Parathyroid adenoma (tissue), 2 donors: Measurements from ENCODE around the gene GNG12.
"Not testable (repeated sequence)": the region's sequence is repeated elsewhere in the genome, so short reads cannot be mapped to it uniquely, and the experiment has no call there.

ENCODE experiments used
- H2AFZ ChIP-seq: fragments of 300-600 bp; sonication (generic); one replicate; pipeline ENCODE4 v1.7.0; 2017; ENCODE audit warnings: antibody characterized with exemption, mild to moderate bottlenecking
- H3K27ac ChIP-seq: fragments of 300-600 bp; sonication (generic); one replicate; pipeline ENCODE4 v1.7.0; 2017
- H3K27me3 ChIP-seq: fragments of 300-600 bp; sonication (generic); one replicate; pipeline ENCODE4 v1.7.0; 2017; ENCODE audit warnings: low read length; ENCODE audit not compliant: control insufficient read depth, insufficient read depth
- H3K36me3 ChIP-seq: fragments of 300-600 bp; sonication (generic); one replicate; pipeline ENCODE4 v1.7.0; 2017; ENCODE audit warnings: low read length; ENCODE audit not compliant: control insufficient read depth, insufficient read depth
- H3K4me1 ChIP-seq: fragments of 300-600 bp; sonication (generic); one replicate; pipeline ENCODE4 v1.7.0; 2017; ENCODE audit warnings: control low read depth
- H3K4me2 ChIP-seq: fragments of 300-600 bp; sonication (generic); one replicate; pipeline ENCODE4 v1.7.0; 2017; ENCODE audit warnings: low read length
- H3K4me3 ChIP-seq: fragments of 300-600 bp; sonication (generic); one replicate; pipeline ENCODE4 v1.7.0; 2017; ENCODE audit warnings: low read depth, low read length
- H3K79me2 ChIP-seq: fragments of 300-600 bp; sonication (generic); one replicate; pipeline ENCODE4 v1.7.0; 2017; ENCODE audit warnings: control low read depth
- H3K9ac ChIP-seq: fragments of 300-600 bp; sonication (generic); one replicate; pipeline ENCODE4 v1.7.0; 2017; ENCODE audit warnings: mild to moderate bottlenecking
- H3K9me3 ChIP-seq: fragments of 300-600 bp; sonication (generic); one replicate; pipeline ENCODE4 v1.7.0; 2017; ENCODE audit warnings: low read length; ENCODE audit not compliant: control insufficient read depth
- CTCF ChIP-seq: fragments of 300-600 bp; sonication (generic); IDR thresholded peaks from one replicate; pipeline ENCODE4 v1.7.0; 2017; ENCODE audit warnings: antibody characterized with exemption, mild to moderate bottlenecking
- donor health status: primary hyperparathyroidism.

GNG12 gene

GRCh38 chr1:67733681-67734322 is 99.5 kb downstream of the GNG12 start:
- H3K79me2 ChIP-seq: peaks cover 22% of the 10 kb centered on the region
- H3K4me1 ChIP-seq: peaks cover 10% of the 10 kb centered on the region
- no peak overlapping the region for H3K4me2 ChIP-seq
- no peak overlapping the region for H3K27ac ChIP-seq
- H2AFZ ChIP-seq: no peak overlapping the region
- no peak for TF ChIP-seq CTCF
- H3K36me3 ChIP-seq: no peaks in the 10 kb centered on the region
- no peak overlapping the region for H3K9ac ChIP-seq
- H3K4me3 ChIP-seq: no peak overlapping the region
- H3K27me3 ChIP-seq: no peaks in the 10 kb centered on the region
- H3K9me3 ChIP-seq: no peaks in the 10 kb centered on the region

GRCh38 chr1:67732750-67733151 is 100.5 kb downstream of the GNG12 start:
- Histone ChIP-seq H3K4me3 (no peak overlapping the region), H3K36me3 (no peaks in the 10 kb centered on the region), H3K4me1 (peaks cover 7% of the 10 kb centered on the region), H3K9ac (no peak overlapping the region), H3K9me3 (no peaks in the 10 kb centered on the region), H3K4me2 (no peak overlapping the region), H3K27me3 (no peaks in the 10 kb centered on the region), H3K79me2 (peaks cover 21% of the 10 kb centered on the region), H3K27ac (no peak overlapping the region), H2AFZ (no peak overlapping the region)
- TF ChIP-seq CTCF: no peak

- Histone ChIP-seq H2AFZ (no peak overlapping the region), H3K36me3 (no peaks in the 10 kb centered on the region), H3K27ac (no peak overlapping the region), H3K9ac (no peak overlapping the region), H3K27me3 (no peaks in the 10 kb centered on the region), H3K9me3 (no peaks in the 10 kb centered on the region), H3K4me1 (peaks cover 3% of the 10 kb centered on the region), H3K79me2 (peaks cover 17% of the 10 kb centered on the region), H3K4me3 (no peak overlapping the region), H3K4me2 (no peak overlapping the region)
- no peak for TF ChIP-seq CTCF
Measured at GRCh38 chr1:67731322-67731721, 101.9 kb downstream of the GNG12 start.

- not testable (repeated sequence) for H3K9me3 ChIP-seq, H3K4me1 ChIP-seq, H3K27me3 ChIP-seq
Measured at GRCh38 chr1:67730312-67730711, 103.0 kb downstream of the GNG12 start.

GRCh38 chr1:67729872-67730271 is 103.4 kb downstream of the GNG12 start:
- no peak for TF ChIP-seq CTCF
- Histone ChIP-seq H3K27me3 (no peaks in the 10 kb centered on the region), H3K9ac (no peak overlapping the region), H3K79me2 (peaks cover 17% of the 10 kb centered on the region), H3K4me1 (no peaks in the 10 kb centered on the region), H2AFZ (no peak overlapping the region), H3K4me3 (no peak overlapping the region), H3K36me3 (no peaks in the 10 kb centered on the region), H3K27ac (no peak overlapping the region), H3K4me2 (no peak overlapping the region), H3K9me3 (no peaks in the 10 kb centered on the region)

More at GRCh38 chr1:67730312-67730711, 103.0 kb downstream of the GNG12 start:
- H3K27ac ChIP-seq, H3K4me2 ChIP-seq, H3K9ac ChIP-seq, H2AFZ ChIP-seq, H3K4me3 ChIP-seq, H3K36me3 ChIP-seq: not testable (repeated sequence)
- H3K79me2 ChIP-seq: peaks cover 17% of the 10 kb centered on the region
